Measurements from ENCODE around the gene H1-8. TPM values are rescaled to one million over a fixed set of nuclear protein-coding genes. Genes with fewer than 3 reads are reported as not detected.
A peak's percentile ranks its signal among the peaks of the same experiment; 100 is the strongest.

H1-8 gene
- total and polyA plus RNA-seq, 8 donors: not detected

DNA sequence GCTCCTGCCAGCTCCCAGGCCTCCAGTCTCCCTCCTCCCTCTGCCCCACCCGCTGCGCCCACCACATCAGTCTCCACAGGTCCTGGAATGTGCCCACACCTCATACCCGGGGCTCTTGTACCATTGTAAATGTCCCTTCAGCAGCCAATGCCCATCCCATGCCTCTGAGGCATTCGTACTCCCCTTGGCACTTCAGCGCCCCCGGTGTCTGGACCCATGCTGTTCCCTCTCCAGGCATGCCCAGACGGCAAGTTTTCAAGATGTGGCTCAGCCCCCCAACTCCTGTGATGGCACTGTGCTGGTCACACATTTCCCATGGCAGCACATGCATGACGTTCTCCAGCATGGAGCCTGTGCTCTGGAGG, 50.2 kb downstream of the H1-8 start:
- H3K4me1 ChIP-seq: peaks cover 59 to 94% (median 75%) of the 10 kb centered on the region in 4 donors
- no peak for TF ChIP-seq EP300 (IDR thresholded peaks at IDR 0.05)
- TF ChIP-seq POLR2AphosphoS5 (IDR thresholded peaks at IDR 0.05): no peak
- TF ChIP-seq, protein P1, sequence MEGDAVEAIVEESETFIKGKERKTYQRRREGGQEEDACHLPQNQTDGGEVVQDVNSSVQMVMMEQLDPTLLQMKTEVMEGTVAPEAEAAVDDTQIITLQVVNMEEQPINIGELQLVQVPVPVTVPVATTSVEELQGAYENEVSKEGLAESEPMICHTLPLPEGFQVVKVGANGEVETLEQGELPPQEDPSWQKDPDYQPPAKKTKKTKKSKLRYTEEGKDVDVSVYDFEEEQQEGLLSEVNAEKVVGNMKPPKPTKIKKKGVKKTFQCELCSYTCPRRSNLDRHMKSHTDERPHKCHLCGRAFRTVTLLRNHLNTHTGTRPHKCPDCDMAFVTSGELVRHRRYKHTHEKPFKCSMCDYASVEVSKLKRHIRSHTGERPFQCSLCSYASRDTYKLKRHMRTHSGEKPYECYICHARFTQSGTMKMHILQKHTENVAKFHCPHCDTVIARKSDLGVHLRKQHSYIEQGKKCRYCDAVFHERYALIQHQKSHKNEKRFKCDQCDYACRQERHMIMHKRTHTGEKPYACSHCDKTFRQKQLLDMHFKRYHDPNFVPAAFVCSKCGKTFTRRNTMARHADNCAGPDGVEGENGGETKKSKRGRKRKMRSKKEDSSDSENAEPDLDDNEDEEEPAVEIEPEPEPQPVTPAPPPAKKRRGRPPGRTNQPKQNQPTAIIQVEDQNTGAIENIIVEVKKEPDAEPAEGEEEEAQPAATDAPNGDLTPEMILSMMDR (IDR thresholded peaks at IDR 0.05): no peak
- TF ChIP-seq POLR2A (IDR thresholded peaks at IDR 0.05): no peak
- no peak overlapping the region for H3K4me3 ChIP-seq
- peaks cover 0 to 12% (median 2%) of the 10 kb centered on the region in 4 donors for H3K36me3 ChIP-seq
- WGBS, 5 donors: 63 to 79% (median 74%) methylated on average over 8 of the region's 8 CpGs
- H3K27ac ChIP-seq: peak overlapping the region; percentile 34 to 88 (median 81)
- H3K27me3 ChIP-seq: no peaks in the 10 kb centered on the region
- intact Hi-C loops (cut with DNase I; ENCODE audit: low total_unique reads): no loop called here
- H3K9me3 ChIP-seq: no peaks in the 10 kb centered on the region
- DNase-seq: no peak

DNA sequence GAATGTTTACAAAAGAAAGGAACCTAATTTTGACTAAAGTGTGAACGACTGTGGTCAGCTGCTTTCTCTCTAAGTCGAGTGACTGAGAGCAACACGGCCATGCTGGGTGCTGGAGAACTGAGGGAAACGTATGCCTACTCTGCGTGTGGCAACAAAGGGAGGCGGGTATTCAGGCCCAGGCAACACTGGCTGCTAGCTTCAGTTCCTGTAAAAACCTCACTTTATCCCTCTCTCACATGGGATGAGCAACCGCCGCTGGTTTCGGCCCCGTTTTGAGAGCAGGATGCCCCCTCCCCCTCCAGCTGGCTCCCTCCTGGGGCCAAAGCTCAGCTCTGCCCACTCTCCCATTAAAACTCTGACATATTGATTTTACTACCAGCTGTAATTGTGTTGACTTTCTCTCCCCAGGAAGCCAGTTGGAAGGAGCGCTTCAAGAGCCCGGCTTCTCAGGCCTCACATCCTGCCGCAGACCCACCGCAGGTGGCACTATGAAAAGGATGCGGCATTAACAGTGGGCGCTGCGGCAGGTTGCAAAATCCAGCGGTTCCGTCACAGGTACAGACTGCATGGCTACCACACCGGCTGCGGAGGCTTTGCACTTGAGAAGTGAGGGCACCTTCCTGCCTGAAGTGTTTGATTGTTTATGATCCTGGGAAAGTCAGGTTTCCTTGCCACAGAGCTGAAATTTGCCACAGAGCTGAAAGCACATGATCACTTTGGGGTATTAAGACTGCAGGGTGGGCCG, 50.8 kb downstream of the H1-8 start:
- intact Hi-C loops (cut with DNase I; ENCODE audit: low total_unique reads): no loop called here
- H3K9me3 ChIP-seq: no peaks in the 10 kb centered on the region
- peak in 1 of 2 donors; percentile 78 for DNase-seq
- H3K27me3 ChIP-seq: no peaks in the 10 kb centered on the region
- peaks cover 65 to 97% (median 81%) of the 10 kb centered on the region in 4 donors for H3K4me1 ChIP-seq
- peaks cover 0 to 7% (median 0%) of the 10 kb centered on the region in 4 donors for H3K36me3 ChIP-seq
- 58 to 69% (median 66%) methylated on average over 17 to 22 of the region's 22 CpGs for WGBS, 5 donors
- no peak overlapping the region for H3K4me3 ChIP-seq
- H3K27ac ChIP-seq: peak overlapping the region; percentile 34 to 88 (median 81)
- TF ChIP-seq EP300 (IDR thresholded peaks at IDR 0.05) (no peak), POLR2A (IDR thresholded peaks at IDR 0.05) (no peak), POLR2AphosphoS5 (IDR thresholded peaks at IDR 0.05) (no peak)
- TF ChIP-seq, protein P1 (IDR thresholded peaks at IDR 0.05): no peak

DNA sequence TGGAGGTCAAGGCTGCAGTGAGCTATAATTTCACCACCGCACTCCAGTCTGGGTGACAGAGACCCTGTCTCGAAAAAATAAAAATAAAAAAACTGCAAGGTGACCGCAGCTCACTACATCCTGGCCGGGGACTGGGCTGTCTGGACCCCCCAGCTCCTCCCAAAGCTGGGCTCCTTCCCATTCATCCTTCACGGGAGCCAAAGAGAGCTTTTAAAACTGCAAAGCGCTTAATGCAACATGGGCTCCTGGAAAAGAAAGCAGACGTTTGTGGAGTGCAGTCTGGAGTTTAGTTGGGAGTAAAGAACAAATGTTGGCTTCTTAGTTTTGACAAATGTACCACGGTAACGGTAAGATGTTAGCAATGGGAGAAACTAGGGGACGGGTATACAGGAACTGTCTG, 51.4 kb downstream of the H1-8 start:
- no peak for TF ChIP-seq POLR2AphosphoS5 (IDR thresholded peaks at IDR 0.05)
- no peak for TF ChIP-seq EP300 (IDR thresholded peaks at IDR 0.05)
- TF ChIP-seq, protein P1 (IDR thresholded peaks at IDR 0.05): no peak
- TF ChIP-seq POLR2A (IDR thresholded peaks at IDR 0.05): no peak
- intact Hi-C loops (cut with DNase I; ENCODE audit: low total_unique reads): no loop called here
- Histone ChIP-seq H3K27me3 (no peaks in the 10 kb centered on the region), H3K4me1 (peaks cover 71 to 97% (median 86%) of the 10 kb centered on the region in 4 donors), H3K36me3 (peaks cover 0 to under 1% (median 0%) of the 10 kb centered on the region in 4 donors), H3K9me3 (no peaks in the 10 kb centered on the region), H3K27ac (peak overlapping the region; percentile 34 to 88 (median 81)), H3K4me3 (no peak overlapping the region)
- 49 to 78% (median 67%) methylated on average over 10 of the region's 10 CpGs for WGBS, 5 donors
- no peak for DNase-seq

DNA sequence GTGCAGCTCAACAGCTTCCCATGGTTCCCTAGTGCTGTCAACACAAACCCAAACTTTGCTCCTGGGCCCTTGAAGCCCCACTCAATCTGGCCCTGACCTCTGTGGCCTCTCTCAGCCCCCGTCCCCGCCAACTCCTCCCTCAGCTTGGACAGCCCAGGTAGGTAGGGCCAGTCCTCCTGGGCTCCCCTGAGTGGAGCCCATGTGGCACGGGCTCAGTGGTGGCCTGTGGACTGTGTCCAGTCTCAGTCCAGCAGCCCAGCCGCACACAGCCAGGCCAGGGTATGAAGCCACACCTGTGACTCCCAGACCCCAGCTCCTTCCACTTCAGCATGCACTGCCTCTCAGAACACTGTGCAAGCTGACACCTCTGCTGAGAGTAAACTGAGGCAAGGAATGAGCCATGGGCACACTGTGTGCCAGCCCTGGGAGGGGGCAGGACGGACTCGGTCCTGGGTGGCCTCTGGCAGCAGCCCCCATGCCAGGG, 52.0 kb downstream of the H1-8 start:
- no peaks in the 10 kb centered on the region for H3K36me3 ChIP-seq
- peak overlapping the region; percentile 62 to 88 (median 81) for H3K27ac ChIP-seq
- peaks cover 77 to 97% (median 86%) of the 10 kb centered on the region in 4 donors for H3K4me1 ChIP-seq
- WGBS, 5 donors: 62 to 88% (median 86%) methylated on average over 4 to 6 of the region's 6 CpGs
- no peak for TF ChIP-seq POLR2A (IDR thresholded peaks at IDR 0.05)
- TF ChIP-seq POLR2AphosphoS5 (IDR thresholded peaks at IDR 0.05): no peak
- no peak for TF ChIP-seq EP300 (IDR thresholded peaks at IDR 0.05)
- TF ChIP-seq, protein P1 (IDR thresholded peaks at IDR 0.05): no peak
- DNase-seq: no peak
- H3K4me3 ChIP-seq: no peak overlapping the region
- H3K9me3 ChIP-seq: no peaks in the 10 kb centered on the region
- no peaks in the 10 kb centered on the region for H3K27me3 ChIP-seq
- intact Hi-C loops (cut with DNase I; ENCODE audit: low total_unique reads): no loop called here
